Measurements from ENCODE around the gene TMEM170A.

GRCh38 chr16:75503801-75504200 lies 39.3 kb upstream of the TMEM170A start:
- TF ChIP-seq, protein P1, sequence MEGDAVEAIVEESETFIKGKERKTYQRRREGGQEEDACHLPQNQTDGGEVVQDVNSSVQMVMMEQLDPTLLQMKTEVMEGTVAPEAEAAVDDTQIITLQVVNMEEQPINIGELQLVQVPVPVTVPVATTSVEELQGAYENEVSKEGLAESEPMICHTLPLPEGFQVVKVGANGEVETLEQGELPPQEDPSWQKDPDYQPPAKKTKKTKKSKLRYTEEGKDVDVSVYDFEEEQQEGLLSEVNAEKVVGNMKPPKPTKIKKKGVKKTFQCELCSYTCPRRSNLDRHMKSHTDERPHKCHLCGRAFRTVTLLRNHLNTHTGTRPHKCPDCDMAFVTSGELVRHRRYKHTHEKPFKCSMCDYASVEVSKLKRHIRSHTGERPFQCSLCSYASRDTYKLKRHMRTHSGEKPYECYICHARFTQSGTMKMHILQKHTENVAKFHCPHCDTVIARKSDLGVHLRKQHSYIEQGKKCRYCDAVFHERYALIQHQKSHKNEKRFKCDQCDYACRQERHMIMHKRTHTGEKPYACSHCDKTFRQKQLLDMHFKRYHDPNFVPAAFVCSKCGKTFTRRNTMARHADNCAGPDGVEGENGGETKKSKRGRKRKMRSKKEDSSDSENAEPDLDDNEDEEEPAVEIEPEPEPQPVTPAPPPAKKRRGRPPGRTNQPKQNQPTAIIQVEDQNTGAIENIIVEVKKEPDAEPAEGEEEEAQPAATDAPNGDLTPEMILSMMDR (IDR thresholded peaks at IDR 0.05): no peak
- no peak for TF ChIP-seq POLR2A (IDR thresholded peaks at IDR 0.05)

Measured in right lobe of liver (tissue), 4 donors.